ENCODE results near the gene SRPK2. TPM values are rescaled to one million over a fixed set of nuclear protein-coding genes. Genes with fewer than 3 reads are reported as not detected.

Gene SRPK2
- total and polyA plus RNA-seq, 4 donors: 7.8 to 19.7 (median 16.7) TPM

GRCh38 chr7:105178928-105179541 lies 209.7 kb downstream of the SRPK2 start:
- WGBS: 53% methylated on average over 4 of the region's 4 CpGs
- DNase-seq (ENCODE audit: low spot score): no peak
- Histone ChIP-seq H3K4me1 (ENCODE audit: control insufficient read depth in 4 of 4, insufficient read depth in 4 of 4, low read length in 3 of 4) (peaks cover 3 to 5% (median 4%) of the 10 kb centered on the region in 4 donors), H3K9ac (ENCODE audit: low read depth in 1 of 2, low read length in 2 of 2) (no peak overlapping the region), H3K27ac (ENCODE audit: low read depth in 1 of 2, low read length in 2 of 2) (peak overlapping the region in 1 of 2 donors; percentile 50), H3K36me3 (ENCODE audit: control insufficient read depth in 4 of 4, insufficient read depth in 3 of 4, low read depth in 1 of 4, low read length in 3 of 4) (no peaks in the 10 kb centered on the region), H3K4me3 (ENCODE audit: low read depth in 1 of 3, low read length in 3 of 3) (no peak overlapping the region), H3K27me3 (ENCODE audit: control insufficient read depth in 4 of 4, insufficient read depth in 4 of 4, low read length in 3 of 4) (no peaks in the 10 kb centered on the region), H3K9me3 (ENCODE audit: control insufficient read depth in 4 of 4, low read length in 3 of 4) (peaks cover 0 to 3% (median 3%) of the 10 kb centered on the region in 4 donors)
- TF ChIP-seq CTCF (IDR thresholded peaks at IDR 0.05; ENCODE audit: low read depth, low read length, missing input control) (no peak), YY1 (IDR thresholded peaks at IDR 0.05) (peak; percentile 13), EGR1 (IDR thresholded peaks at IDR 0.05; ENCODE audit: low read depth in 2 of 2) (no peak), RXRA (IDR thresholded peaks at IDR 0.05) (peak in 1 of 2 donors; percentile 21), SP1 (IDR thresholded peaks at IDR 0.05) (peak; percentile 19), HNF4A (conservative IDR thresholded peaks at IDR 0.05) (peak; percentile 69 to 72)

- H3K9ac ChIP-seq (ENCODE audit: low read depth in 1 of 2, low read length in 2 of 2): no peak overlapping the region
- TF ChIP-seq TAF1 (conservative IDR thresholded peaks at IDR 0.05): no peak
- TF ChIP-seq FOXA2 (IDR thresholded peaks at IDR 0.05): no peak
- no peak for TF ChIP-seq JUND (IDR thresholded peaks at IDR 0.05)
- TF ChIP-seq ZBTB33 (IDR thresholded peaks at IDR 0.05): no peak
- no peak for TF ChIP-seq GABPA (IDR thresholded peaks at IDR 0.05 in 1 of 2, conservative IDR thresholded peaks at IDR 0.05 in 1 of 2)
- no peak for TF ChIP-seq HNF4A (conservative IDR thresholded peaks at IDR 0.05)
- TF ChIP-seq YY1 (IDR thresholded peaks at IDR 0.05): no peak
- TF ChIP-seq HNF4G (IDR thresholded peaks at IDR 0.05): no peak
- H3K27me3 ChIP-seq (ENCODE audit: control insufficient read depth in 4 of 4, insufficient read depth in 4 of 4, low read length in 3 of 4): no peaks in the 10 kb centered on the region
- H3K4me3 ChIP-seq (ENCODE audit: low read depth in 1 of 3, low read length in 3 of 3): no peak overlapping the region
- H3K9me3 ChIP-seq (ENCODE audit: control insufficient read depth in 4 of 4, low read length in 3 of 4): peaks cover 0 to 3% (median 3%) of the 10 kb centered on the region in 4 donors
- DNase-seq (ENCODE audit: low spot score): no peak
- 89% methylated on average over 4 of the region's 4 CpGs for WGBS
- no peaks in the 10 kb centered on the region for H3K36me3 ChIP-seq (ENCODE audit: control insufficient read depth in 4 of 4, insufficient read depth in 3 of 4, low read depth in 1 of 4, low read length in 3 of 4)
- no peak overlapping the region for H3K27ac ChIP-seq (ENCODE audit: low read depth in 1 of 2, low read length in 2 of 2)
- H3K4me1 ChIP-seq (ENCODE audit: control insufficient read depth in 4 of 4, insufficient read depth in 4 of 4, low read length in 3 of 4): peaks cover 3 to 5% (median 4%) of the 10 kb centered on the region in 4 donors
Measured at GRCh38 chr7:105178177-105178576, 210.5 kb downstream of the SRPK2 start.

DNA sequence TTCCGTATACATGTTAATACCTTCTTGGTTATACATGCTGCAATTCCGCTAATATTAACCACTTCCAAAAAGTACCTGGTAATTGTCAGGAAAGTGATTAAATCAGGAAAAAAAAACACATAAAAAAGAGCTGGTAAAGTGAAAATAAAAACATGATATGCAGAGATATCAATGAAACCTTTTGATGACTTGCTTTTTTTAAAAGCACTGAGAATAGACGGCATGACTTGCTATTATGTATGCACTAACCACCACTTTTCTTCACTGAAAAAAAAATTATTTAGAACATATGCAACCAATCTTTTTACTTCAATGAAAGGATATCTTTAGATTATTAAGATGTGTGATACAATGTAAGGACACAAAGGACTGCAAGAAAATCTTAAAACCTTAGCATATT lies 211.7 kb downstream of the SRPK2 start:
- Histone ChIP-seq H3K4me1 (ENCODE audit: control insufficient read depth in 4 of 4, insufficient read depth in 4 of 4, low read length in 3 of 4) (peaks cover 3 to 5% (median 4%) of the 10 kb centered on the region in 4 donors), H3K27me3 (ENCODE audit: control insufficient read depth in 4 of 4, insufficient read depth in 4 of 4, low read length in 3 of 4) (no peaks in the 10 kb centered on the region), H3K27ac (ENCODE audit: low read depth in 1 of 2, low read length in 2 of 2) (no peak overlapping the region), H3K4me3 (ENCODE audit: low read depth in 1 of 3, low read length in 3 of 3) (no peak overlapping the region), H3K9ac (ENCODE audit: low read depth in 1 of 2, low read length in 2 of 2) (no peak overlapping the region), H3K9me3 (ENCODE audit: control insufficient read depth in 4 of 4, low read length in 3 of 4) (peaks cover 0 to 3% (median 3%) of the 10 kb centered on the region in 4 donors), H3K36me3 (ENCODE audit: control insufficient read depth in 4 of 4, insufficient read depth in 3 of 4, low read depth in 1 of 4, low read length in 3 of 4) (no peaks in the 10 kb centered on the region)
- no peak for DNase-seq (ENCODE audit: low spot score)
- WGBS: 96% methylated on average over 3 of the region's 3 CpGs
- no peak for TF ChIP-seq JUND (IDR thresholded peaks at IDR 0.05)
- no peak for TF ChIP-seq SP1 (IDR thresholded peaks at IDR 0.05)
- no peak for TF ChIP-seq YY1 (IDR thresholded peaks at IDR 0.05)
- no peak for TF ChIP-seq GABPA (IDR thresholded peaks at IDR 0.05 in 1 of 2, conservative IDR thresholded peaks at IDR 0.05 in 1 of 2)
- no peak for TF ChIP-seq NR2F2 (IDR thresholded peaks at IDR 0.05)
- TF ChIP-seq, protein P1, sequence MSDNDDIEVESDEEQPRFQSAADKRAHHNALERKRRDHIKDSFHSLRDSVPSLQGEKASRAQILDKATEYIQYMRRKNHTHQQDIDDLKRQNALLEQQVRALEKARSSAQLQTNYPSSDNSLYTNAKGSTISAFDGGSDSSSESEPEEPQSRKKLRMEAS (IDR thresholded peaks at IDR 0.05): no peak
- TF ChIP-seq HNF4A (conservative IDR thresholded peaks at IDR 0.05): no peak
- TF ChIP-seq REST (IDR thresholded peaks at IDR 0.05): no peak
- TF ChIP-seq, protein P2, sequence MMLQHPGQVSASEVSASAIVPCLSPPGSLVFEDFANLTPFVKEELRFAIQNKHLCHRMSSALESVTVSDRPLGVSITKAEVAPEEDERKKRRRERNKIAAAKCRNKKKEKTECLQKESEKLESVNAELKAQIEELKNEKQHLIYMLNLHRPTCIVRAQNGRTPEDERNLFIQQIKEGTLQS (IDR thresholded peaks at IDR 0.05): no peak
- no peak for TF ChIP-seq CTCF (IDR thresholded peaks at IDR 0.05; ENCODE audit: low read depth, low read length, missing input control)
- TF ChIP-seq FOXA1 (IDR thresholded peaks at IDR 0.05): no peak
